Measurements from ENCODE around the gene C19orf85. TPM values are rescaled to one million over a fixed set of nuclear protein-coding genes. Genes with fewer than 3 reads are reported as not detected.

The C19orf85 gene
- polyA plus RNA-seq, 12 donors: not detected

Other genes with a start within 250 kb of the C19orf85 start
- 1 to 10 TPM in 11 of 12 donors, not detected in 1; 1.3 to 8.3 (median 2.6) TPM for gene TMEM86B, start 236.0 kb downstream of the C19orf85 start, polyA plus RNA-seq (ENCODE audit: insufficient read length in 12 of 12)
- gene PPP6R1, start 205.7 kb downstream of the C19orf85 start, polyA plus RNA-seq (ENCODE audit: insufficient read length in 12 of 12): 10 to 100 TPM in 11 of 12 donors, not detected in 1; 21.5 to 45.8 (median 26.3) TPM
- gene HSPBP1, start 184.6 kb downstream of the C19orf85 start, polyA plus RNA-seq (ENCODE audit: insufficient read length in 12 of 12): 10 to 100 TPM in 11 of 12 donors, not detected in 1; 13.9 to 50.2 (median 19.1) TPM
- 10 to 100 TPM in 2 of 12 donors, 1 to 10 TPM in 9, not detected in 1; 5.9 to 24.6 (median 6.9) TPM for gene BRSK1, start 180.8 kb downstream of the C19orf85 start, polyA plus RNA-seq (ENCODE audit: insufficient read length in 12 of 12)
- gene TMEM150B, start 139.4 kb downstream of the C19orf85 start, polyA plus RNA-seq (ENCODE audit: insufficient read length in 12 of 12): 1 to 10 TPM in 2 of 12 donors, under 1 TPM in 8, not detected in 2; 0.40 to 1.1 (median 0.71) TPM
- 10 to 100 TPM in 11 of 12 donors, not detected in 1; 11.9 to 59.4 (median 19.7) TPM for gene KMT5C, start 124.9 kb downstream of the C19orf85 start, polyA plus RNA-seq (ENCODE audit: insufficient read length in 12 of 12)
- 10 to 100 TPM in 1 of 12 donors, 1 to 10 TPM in 1, under 1 TPM in 4, not detected in 6; 0.07 to 18.3 (median 0.50) TPM for gene COX6B2, start 110.0 kb downstream of the C19orf85 start, polyA plus RNA-seq (ENCODE audit: insufficient read length in 12 of 12)
- gene GARIN5B, start 101.5 kb downstream of the C19orf85 start, polyA plus RNA-seq (ENCODE audit: insufficient read length in 12 of 12): under 1 TPM in 1 of 12 donors, not detected in 11; 0.07 TPM
- under 1 TPM in 10 of 12 donors, not detected in 2; 0.14 to 0.53 (median 0.30) TPM for gene IL11, start 94.3 kb downstream of the C19orf85 start, polyA plus RNA-seq (ENCODE audit: insufficient read length in 12 of 12)
- under 1 TPM in 1 of 12 donors, not detected in 11; 0.58 TPM for gene TMEM190, start 87.9 kb downstream of the C19orf85 start, polyA plus RNA-seq (ENCODE audit: insufficient read length in 12 of 12)
- gene TMEM238, start 80.5 kb downstream of the C19orf85 start, polyA plus RNA-seq (ENCODE audit: insufficient read length in 12 of 12): under 1 TPM in 3 of 12 donors, not detected in 9; 0.22 to 0.55 (median 0.35) TPM
- gene RPL28, start 78.8 kb downstream of the C19orf85 start, polyA plus RNA-seq (ENCODE audit: insufficient read length in 12 of 12): 1,000 to 10,000 TPM in 10 of 12 donors, 100 to 1,000 TPM in 1, not detected in 1; 796 to 2,808 (median 1,427) TPM
- gene UBE2S, start 57.0 kb downstream of the C19orf85 start, polyA plus RNA-seq (ENCODE audit: insufficient read length in 12 of 12): 100 to 1,000 TPM in 1 of 12 donors, 10 to 100 TPM in 10, not detected in 1; 19.2 to 108 (median 30.4) TPM
- 1 to 10 TPM in 1 of 12 donors, under 1 TPM in 9, not detected in 2; 0.07 to 1.1 (median 0.17) TPM for gene SHISA7, start 21.5 kb downstream of the C19orf85 start, polyA plus RNA-seq (ENCODE audit: insufficient read length in 12 of 12)
- 10 to 100 TPM in 11 of 12 donors, not detected in 1; 24.3 to 68.0 (median 27.9) TPM for gene ISOC2, start 3.1 kb downstream of the C19orf85 start, polyA plus RNA-seq (ENCODE audit: insufficient read length in 12 of 12)
- gene ZNF628, start 11.9 kb upstream of the C19orf85 start, polyA plus RNA-seq (ENCODE audit: insufficient read length in 12 of 12): 10 to 100 TPM in 1 of 12 donors, 1 to 10 TPM in 10, not detected in 1; 1.5 to 11.6 (median 2.4) TPM
- 100 to 1,000 TPM in 1 of 12 donors, 10 to 100 TPM in 11; 15.8 to 381 (median 24.4) TPM for gene NAT14, start 20.4 kb upstream of the C19orf85 start, polyA plus RNA-seq (ENCODE audit: insufficient read length in 12 of 12)
- gene SSC5D, start 23.7 kb upstream of the C19orf85 start, polyA plus RNA-seq (ENCODE audit: insufficient read length in 12 of 12): 10 to 100 TPM in 11 of 12 donors, not detected in 1; 12.2 to 37.5 (median 19.3) TPM
- gene SBK2, start 72.4 kb upstream of the C19orf85 start, polyA plus RNA-seq (ENCODE audit: insufficient read length in 12 of 12): 10 to 100 TPM in 1 of 12 donors, 1 to 10 TPM in 10, not detected in 1; 1.1 to 18.7 (median 3.2) TPM
- gene SBK3, start 80.8 kb upstream of the C19orf85 start, polyA plus RNA-seq (ENCODE audit: insufficient read length in 12 of 12): under 1 TPM in 3 of 12 donors, not detected in 9; 0.12 to 0.46 (median 0.18) TPM
- 10 to 100 TPM in 7 of 12 donors, 1 to 10 TPM in 4, not detected in 1; 7.3 to 26.0 (median 10.5) TPM for gene ZNF579, start 116.1 kb upstream of the C19orf85 start, polyA plus RNA-seq (ENCODE audit: insufficient read length in 12 of 12)
- gene FIZ1, start 134.8 kb upstream of the C19orf85 start, polyA plus RNA-seq (ENCODE audit: insufficient read length in 12 of 12): 10 to 100 TPM in 9 of 12 donors, 1 to 10 TPM in 2, not detected in 1; 9.2 to 16.3 (median 11.0) TPM
- gene ZNF524, start 135.5 kb upstream of the C19orf85 start, polyA plus RNA-seq (ENCODE audit: insufficient read length in 12 of 12): 10 to 100 TPM in 1 of 12 donors, 1 to 10 TPM in 9, not detected in 2; 4.2 to 11.2 (median 6.4) TPM
- 10 to 100 TPM in 1 of 12 donors, 1 to 10 TPM in 10, not detected in 1; 4.5 to 11.0 (median 5.5) TPM for gene ZNF865, start 140.9 kb upstream of the C19orf85 start, polyA plus RNA-seq (ENCODE audit: insufficient read length in 12 of 12)
- 10 to 100 TPM in 2 of 12 donors, 1 to 10 TPM in 9, not detected in 1; 5.6 to 14.3 (median 6.5) TPM for gene ZNF784, start 159.8 kb upstream of the C19orf85 start, polyA plus RNA-seq (ENCODE audit: insufficient read length in 12 of 12)
- 10 to 100 TPM in 11 of 12 donors, not detected in 1; 14.0 to 42.9 (median 18.9) TPM for gene ZNF580, start 176.3 kb upstream of the C19orf85 start, polyA plus RNA-seq (ENCODE audit: insufficient read length in 12 of 12)
- gene ZNF581, start 178.9 kb upstream of the C19orf85 start, polyA plus RNA-seq (ENCODE audit: insufficient read length in 12 of 12): 10 to 100 TPM in 11 of 12 donors, not detected in 1; 17.9 to 33.7 (median 21.9) TPM
- gene CCDC106, start 183.5 kb upstream of the C19orf85 start, polyA plus RNA-seq (ENCODE audit: insufficient read length in 12 of 12): 10 to 100 TPM in 11 of 12 donors, not detected in 1; 10.1 to 17.1 (median 11.7) TPM
- 100 to 1,000 TPM in 8 of 12 donors, 10 to 100 TPM in 3, not detected in 1; 80.0 to 151 (median 109) TPM for gene U2AF2, start 190.3 kb upstream of the C19orf85 start, polyA plus RNA-seq (ENCODE audit: insufficient read length in 12 of 12)
- gene EPN1, start 210.5 kb upstream of the C19orf85 start, polyA plus RNA-seq (ENCODE audit: insufficient read length in 12 of 12): 100 to 1,000 TPM in 2 of 12 donors, 10 to 100 TPM in 9, not detected in 1; 44.1 to 113 (median 68.9) TPM

Data from muscle of arm (tissue), 12 donors.